GM19351 (cell line): Measurements from ENCODE around the gene EPHB3.
"Not testable (repeated sequence)": the region's sequence is repeated elsewhere in the genome, so short reads cannot be mapped to it uniquely, and the experiment has no call there.

ENCODE experiments used
- ATAC-seq: cut with Tn5 transposase; IDR thresholded peaks from one replicate; pipeline ENCODE4 v1.9.1; 2021; ENCODE audit warnings: mild to moderate bottlenecking, moderate library complexity; ENCODE audit not compliant: unreplicated experiment

EPHB3 gene

DNA sequence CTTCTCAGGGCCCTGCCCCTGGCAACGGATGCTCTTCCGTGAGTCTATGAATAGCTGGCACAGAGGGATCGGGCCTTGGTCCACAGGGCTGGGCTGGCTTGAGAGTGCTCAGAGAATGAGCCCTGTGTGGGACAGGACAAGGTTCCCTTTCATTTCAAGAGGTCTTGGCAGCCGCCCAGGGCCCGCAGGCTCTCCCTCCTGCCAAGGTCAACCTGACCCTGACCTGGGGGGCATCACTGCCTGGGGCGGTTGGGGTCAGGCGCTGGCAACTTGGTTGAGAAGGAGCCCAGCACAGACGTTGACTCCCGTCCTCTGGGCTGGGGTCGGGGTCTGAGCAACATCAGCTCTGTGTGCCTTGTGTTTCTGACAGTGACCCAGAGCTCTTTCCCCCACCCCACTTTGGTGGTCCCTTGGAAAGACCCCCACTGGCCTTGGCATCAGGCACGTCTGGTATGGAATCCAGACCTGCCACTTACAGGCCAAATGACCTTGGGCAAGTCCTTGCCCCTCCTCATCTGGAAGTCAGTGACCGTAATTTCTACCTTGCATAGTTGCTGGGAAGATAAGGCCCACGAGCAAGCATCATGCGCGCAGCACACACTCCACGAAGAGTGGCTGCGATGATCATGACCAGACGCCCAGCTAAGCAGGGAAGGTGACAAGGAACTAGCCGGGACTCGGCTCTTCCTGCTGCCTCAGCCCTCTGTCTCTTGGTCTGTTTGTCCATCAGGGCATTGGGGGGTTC, 36.4 kb downstream of the EPHB3 start:
- ATAC-seq: no peak

GRCh38 chr3:184598574-184598927, 37.0 kb downstream of the EPHB3 start:
- no peak for ATAC-seq

DNA sequence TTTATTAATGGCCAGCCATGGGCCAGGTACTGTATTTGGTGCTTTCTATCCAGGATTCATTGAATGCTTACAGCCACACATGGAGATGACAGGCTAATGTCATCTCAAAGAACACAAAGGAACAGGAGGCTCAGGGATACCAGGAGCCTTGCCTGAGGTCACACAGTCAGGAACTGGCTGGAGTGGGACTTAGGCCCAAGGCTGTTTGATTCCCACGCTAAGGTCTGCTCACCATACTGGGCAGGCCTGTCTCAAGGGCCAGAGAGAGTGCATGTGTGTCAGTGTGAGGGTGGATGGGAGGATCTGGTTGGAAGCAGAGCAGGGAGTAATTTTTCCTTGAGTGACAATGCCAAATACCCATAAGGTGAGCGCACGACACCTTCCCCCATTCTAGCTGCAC, 37.6 kb downstream of the EPHB3 start:
- ATAC-seq: no peak

- ATAC-seq: no peak
These were observed 39.2 kb downstream of the EPHB3 start for GRCh38 chr3:184600685-184601377.

DNA sequence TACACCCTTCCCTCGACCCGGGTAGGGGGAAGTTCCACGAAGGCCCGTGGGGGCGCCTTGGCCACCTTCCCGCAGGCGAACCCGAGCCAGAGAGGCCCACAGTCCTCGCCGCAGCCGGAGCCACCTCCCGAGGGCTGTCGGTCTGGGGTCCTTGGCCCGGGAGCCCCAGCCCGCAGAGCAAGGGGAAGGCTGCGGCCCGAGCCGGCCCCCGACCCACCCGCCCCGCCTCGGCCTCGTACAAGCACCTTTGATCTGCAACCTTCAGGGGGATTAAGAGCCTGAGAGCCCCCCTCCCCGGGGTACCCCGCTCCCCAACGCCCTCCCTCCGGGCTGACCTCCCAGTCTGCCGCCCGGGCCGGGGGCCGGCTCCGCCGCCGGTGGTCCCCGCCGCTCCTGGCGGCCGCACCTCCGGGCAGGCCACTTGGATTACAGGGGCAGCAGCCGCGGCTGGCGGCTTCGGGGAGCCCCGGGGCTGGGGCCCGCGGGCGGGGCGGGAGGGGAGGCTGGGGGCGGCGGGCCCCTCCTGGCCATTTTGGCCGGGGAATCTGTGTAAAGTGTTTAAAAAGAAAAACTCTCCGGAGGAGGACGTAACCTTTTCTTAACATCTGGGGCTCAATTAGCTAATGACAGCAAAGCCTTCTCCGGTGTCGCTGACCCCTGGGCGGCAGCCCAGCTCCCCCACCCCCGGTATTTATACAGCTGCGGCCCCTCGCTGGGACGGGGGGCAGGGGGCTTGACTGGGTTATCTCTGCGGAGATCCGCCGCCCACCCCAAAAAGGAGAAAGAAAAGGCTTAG, 40.2 kb downstream of the EPHB3 start:
- ATAC-seq: no peak

DNA sequence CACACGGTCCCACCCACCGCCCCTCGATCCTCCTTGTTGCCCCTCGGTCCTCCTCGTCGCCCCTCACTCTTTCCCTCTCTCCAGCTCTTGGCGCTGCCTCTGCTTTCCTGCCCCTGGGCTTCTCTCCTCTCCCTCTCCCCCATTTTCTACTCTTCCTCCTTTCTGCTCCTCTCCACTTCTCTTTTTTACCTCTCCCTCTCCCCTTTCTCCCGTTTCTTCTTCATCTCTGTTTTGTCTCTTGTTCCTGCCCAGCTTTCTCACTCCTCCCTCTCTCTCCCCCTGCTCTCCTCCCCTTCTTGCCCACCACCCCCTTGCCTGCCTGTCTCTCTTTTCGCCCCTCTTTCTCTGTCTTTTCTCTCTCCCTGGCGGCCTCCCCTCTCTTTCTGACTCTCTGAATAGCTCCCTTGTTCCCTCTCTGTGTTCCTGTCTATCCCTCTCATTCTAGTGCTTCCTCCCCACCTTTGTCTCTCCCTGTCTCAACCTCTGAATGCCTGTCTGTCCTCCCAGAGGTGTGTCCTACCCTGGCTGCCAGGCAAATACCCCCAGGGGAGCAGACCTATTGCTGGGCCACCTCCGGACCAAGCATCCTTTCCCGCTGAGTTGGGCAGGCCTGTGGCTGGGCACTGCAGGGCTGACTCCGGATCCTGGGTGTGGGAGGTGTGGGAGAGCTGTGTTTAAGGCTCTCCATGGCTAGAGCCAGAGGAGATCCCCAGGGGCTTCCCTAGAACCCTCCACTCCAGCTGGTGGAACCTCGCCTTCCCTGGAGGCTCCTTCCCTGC, 41.0 kb downstream of the EPHB3 start:
- no peak for ATAC-seq

DNA sequence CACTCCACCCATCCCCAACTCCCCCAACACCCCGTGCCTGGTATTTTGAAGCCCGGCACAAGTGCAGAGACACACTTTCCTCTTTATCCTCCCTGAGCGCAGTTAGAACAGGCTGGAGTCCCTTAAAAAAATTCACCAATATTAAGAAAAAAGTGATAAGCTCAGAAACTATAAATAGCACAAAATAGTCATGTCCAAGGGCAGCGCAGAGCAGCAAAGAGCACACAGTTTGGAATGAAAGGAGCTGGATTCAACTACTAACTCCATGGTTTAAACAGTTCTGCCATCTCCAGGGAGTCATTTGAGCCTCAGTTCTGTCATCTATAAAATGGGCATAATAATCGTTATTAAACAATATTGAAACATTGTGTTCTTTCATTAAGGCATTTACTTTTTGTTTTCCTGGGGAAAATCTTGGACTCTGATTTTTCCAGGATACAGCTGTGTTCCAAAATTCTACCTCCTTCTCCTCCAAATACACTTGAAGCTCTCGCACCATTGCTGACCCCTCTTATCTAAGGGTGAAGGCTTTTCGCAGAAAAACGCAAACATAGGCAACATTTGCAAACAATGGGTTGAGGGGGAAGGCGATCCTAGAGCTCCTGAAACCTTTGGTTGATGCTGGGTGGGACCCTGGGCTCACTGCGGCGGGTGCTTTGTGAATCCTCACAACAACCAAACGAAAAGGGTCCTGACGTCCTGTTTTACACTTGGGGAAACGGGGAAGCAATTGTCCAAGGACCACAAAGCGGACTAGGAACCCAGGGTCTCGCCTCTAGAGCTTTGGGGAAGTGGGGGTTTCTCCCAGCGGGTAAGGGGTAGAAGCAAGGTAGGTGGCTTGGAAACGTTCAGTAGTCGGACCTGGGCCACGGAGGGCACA, 41.8 kb downstream of the EPHB3 start:
- ATAC-seq: no peak

DNA sequence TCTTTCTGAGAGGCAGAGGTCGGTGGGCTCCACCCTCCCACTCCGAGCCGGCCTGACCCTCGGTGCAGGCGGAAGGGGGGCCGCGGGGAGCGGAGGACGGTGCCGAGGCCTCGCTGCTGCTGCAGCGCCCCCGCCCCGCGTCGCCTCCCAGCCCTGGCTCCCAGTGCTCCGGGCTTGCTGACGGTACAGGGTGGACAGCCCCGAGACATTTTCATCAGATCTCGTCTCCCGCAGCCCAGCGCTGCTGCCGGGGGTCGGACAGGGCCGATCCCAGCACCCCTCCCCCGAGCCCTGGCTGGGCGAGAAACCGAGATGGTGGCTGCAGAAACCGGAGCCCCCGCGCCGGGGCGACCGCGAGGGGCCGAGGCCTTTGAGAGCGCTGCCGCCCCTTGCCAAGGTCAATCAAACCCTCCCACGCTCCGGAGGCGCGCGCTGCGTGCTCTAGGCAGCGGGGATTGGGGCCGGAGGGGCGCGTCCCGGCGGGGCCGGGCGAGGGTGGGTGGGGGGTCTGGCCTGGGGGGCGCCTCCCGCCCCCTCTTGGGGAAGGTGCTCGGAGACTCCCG, 42.5 kb downstream of the EPHB3 start:
- no peak for ATAC-seq

DNA sequence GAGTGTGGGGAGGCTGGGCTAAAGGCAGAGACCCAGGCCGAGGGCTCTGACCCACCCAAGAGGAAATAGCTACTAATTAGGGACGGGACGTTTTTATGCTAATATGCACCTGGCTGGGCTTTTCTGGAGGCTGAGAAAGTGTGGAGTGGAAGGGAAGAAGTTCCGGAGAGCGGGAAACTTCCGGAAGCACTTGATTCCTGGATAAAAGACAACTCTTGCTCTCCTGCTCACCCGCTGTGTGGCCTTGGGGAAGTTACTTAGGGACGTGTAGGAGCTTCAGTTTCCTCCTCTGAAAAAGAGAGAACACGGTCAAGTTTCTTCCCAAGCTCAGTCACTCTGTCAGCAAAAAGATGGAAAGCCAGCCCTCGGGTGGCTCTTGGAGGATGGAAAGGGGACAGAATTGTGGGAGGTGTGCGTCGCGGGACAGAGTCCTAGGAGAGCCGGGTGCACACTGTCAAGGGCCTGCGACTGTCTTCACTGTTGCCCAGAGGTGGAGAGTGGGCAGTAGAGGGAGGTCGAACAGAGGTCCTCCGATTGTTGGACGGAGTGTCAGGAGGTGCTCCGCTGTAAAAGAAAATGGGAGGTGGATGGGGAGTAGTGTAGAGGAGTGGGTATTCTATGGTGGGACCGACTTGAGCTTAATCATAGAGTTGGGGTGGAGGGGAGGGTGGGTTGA, 43.2 kb downstream of the EPHB3 start:
- no peak for ATAC-seq

DNA sequence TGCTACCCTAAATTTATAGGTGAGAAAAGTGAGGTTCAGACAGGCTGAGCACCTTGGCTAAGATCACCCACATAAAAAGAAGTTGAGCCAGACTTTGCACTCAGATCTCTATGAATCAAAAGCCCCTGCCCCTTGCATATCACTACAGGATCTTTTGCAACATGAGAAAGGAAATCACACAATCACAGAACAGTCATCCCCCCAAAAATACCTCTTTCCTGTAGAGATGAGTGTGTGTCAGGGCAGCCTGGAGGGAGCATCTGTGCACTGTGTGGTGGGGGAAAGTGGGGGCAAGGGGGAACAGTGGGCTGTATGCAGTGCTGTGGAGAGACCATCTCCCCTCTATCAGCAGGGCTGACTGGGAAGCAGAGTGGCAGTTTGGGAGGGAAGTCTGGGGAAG, 46.6 kb downstream of the EPHB3 start:
- no peak for ATAC-seq

DNA sequence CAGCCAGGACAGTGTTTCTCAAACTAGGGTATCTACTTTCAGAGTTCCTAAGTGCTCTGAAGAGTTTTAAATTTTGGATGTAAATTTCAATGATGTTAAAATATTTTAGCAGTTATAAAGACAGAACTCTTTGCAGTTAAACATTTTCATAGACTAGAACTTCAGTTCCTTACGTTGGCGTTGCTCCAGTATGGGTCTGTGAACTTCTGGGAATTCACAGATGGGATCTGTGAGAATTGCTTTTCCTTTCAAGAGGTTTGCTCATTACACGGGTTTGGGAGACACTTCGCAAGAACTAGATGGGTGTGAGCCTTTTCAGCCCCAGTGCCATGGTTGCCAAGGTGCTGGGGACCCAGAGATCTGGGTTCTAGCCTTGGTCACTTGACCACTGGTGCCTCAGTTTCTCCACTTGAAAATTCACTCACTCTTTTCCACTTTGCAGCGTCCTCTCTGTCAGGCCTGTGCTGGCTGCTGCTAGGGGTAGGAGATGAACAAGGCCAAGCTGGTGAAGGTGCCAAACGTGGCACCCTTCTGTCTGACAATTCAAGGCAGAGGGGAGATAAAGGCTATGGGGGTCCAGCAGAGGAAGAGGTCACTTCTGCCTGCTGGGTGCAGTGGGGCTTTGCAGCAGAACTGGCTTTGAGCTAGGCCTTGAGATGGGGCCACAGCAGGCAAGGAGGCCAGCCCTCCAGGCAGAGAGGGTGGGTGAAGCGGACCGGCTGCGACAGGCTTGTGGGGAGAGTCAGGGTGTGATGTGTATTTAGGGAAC, 48.1 kb downstream of the EPHB3 start:
- ATAC-seq: no peak

DNA sequence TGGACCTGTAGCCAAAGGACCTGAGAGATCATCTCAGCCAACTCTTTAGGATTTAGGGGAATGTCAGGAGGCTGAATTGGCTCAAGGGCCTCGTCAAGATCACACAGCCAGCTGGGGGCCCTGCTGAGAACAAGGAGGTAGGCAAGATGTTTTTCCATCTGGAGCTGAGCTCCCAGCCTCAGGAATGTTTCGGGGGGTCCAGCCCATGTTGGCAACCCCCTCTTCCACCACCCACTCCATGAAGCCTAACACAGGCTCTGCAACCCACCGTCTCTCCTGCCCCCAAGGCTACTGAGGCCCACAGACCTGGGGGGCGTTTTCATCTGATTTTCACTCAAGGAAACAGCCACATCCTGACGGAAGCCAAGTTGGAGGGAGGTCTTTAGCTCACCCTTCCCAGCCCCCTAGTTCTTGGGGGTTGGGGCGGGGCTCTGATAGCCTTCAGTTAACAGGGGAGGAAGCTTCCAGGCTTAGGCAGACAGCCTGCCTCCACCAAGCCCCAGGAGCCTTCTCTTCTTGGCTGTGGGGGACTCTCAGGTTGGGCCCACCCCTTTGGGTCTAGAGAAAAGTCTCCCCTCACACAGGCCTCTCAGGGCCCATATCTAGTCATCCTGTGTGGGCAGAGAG, 48.8 kb downstream of the EPHB3 start:
- ATAC-seq: no peak

DNA sequence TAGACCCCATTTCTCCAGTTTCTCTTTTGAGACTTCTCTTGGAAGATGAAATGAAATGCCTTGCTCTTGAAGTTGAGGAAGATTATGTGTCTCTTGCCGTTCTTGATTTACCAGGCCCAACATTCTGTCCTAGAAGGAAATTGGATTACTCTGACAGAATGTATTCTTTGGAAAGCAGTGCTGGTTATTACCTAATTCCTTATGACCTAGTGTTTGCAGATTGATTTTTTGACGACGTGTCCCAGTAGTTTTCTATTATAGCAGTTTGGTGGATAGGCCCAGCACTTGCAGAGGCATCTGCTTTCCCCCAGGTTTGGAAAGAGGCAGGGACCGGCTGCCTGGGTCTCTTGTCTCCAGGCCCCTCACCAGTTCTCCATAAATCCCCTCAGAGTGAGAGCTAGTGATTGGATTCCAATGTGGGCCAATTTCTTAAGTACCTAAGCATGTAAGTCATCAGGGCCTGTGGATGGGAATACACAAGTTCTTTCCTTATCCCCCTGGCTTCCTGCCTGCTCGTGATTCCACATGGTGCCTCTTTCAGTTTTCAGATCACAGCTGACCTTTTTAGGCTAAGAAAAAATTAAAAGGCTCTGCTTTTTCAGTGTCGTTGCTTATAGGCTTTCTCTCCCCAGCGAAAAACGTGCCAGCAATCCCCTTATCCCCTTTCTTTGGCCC, 50.2 kb downstream of the EPHB3 start:
- ATAC-seq: no peak

DNA sequence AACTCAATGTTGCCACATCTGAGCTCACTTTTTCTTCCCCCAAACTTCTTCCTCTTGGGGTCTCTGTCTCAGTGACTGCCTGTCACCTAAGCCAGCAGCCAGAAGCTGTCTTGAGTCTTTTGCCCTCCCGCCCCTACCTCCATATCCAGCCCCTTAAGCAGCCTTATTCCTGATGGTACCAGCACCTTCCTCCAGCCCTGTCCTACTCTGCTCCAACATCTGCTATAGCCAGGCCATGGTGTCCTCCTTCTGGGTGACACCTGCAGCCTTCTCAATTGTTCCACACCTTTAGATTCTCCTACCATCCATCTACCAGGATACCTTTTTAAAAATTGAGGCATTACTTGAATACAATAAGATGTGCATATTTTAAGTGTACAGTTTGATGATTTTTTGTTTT, 53.8 kb downstream of the EPHB3 start:
- ATAC-seq: no peak

DNA sequence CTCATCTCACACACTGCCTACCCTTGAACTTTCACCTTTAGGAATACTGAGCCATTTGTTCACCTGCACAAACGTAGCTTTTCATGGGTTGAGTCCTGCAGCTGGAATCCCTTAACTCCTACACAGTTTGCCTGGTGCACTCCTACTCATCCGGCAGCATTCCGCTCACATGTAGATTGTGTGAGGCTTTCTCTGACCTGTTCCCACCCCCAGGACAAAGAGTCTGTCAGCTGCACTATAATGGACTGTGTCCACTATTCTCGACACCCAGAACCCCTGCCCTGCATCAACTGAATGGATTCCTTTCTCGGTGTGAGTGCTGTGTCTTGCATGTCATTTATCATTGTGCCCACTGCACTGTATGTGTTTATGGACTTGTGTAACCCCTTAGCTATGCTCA, 54.9 kb downstream of the EPHB3 start:
- no peak for ATAC-seq

DNA sequence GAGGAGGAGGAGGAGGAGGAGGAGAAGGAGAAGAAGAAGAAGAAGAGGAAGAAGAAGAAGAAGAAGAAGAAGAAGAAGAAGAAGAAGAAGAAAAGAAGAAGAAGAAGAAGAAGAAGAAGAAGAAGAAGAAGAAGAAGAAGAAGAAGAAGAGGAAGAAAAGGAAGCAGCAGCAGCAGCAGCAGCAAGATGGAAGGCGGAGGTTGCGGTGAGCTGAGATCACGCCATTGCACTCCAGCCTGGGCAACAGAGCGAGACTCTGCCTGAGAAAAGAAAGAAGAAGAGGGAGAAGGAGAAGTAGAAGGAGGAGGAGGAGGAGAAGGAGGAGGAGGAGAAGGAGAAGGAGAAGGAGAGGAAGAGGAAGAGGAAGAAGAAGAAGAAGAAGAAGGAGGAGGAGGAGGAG, 55.7 kb downstream of the EPHB3 start:
- not testable (repeated sequence) for ATAC-seq

GRCh38 chr3:184618811-184619210, 57.2 kb downstream of the EPHB3 start:
- no peak for ATAC-seq

GRCh38 chr3:184619369-184619768, 57.8 kb downstream of the EPHB3 start:
- ATAC-seq: no peak
